DND-41 (cell line): ENCODE results near the gene LYL1.

ENCODE experiments used
- ATAC-seq: fragments of 200-7000 bp; cut with Tn5 transposase; 3 replicates; pipeline ENCODE4 v1.9.1; 2021; ENCODE audit warnings: low read depth; ENCODE audit not compliant: insufficient read depth
- DNase-seq: peaks from one replicate; pipeline ENCODE4 v3.0.0-alpha.2; 2020
- H2AFZ ChIP-seq: 2 replicates; pipeline ENCODE4 v1.6.0; 2012; ENCODE audit warnings: low read depth, low read length
- H3K27ac ChIP-seq: 2 replicates; pipeline ENCODE4 v1.5.1; 2012; ENCODE audit warnings: low read length, inconsistent platforms
- H3K27me3 ChIP-seq: fragments of 200-600 bp; sonication (generic); 2 replicates; pipeline ENCODE4 v1.6.0; 2012; ENCODE audit warnings: low read length, mild to moderate bottlenecking, inconsistent platforms; ENCODE audit not compliant: insufficient read depth, poor library complexity
- H3K36me3 ChIP-seq: 2 replicates; pipeline ENCODE4 v1.5.1; 2012; ENCODE audit warnings: low read length, inconsistent platforms; ENCODE audit not compliant: insufficient read depth
- H3K4me1 ChIP-seq: 2 replicates; pipeline ENCODE4 v1.5.1; 2012; ENCODE audit warnings: mild to moderate bottlenecking, low read length; ENCODE audit not compliant: insufficient read depth
- H3K4me2 ChIP-seq: 2 replicates; pipeline ENCODE4 v1.6.0; 2012; ENCODE audit warnings: mild to moderate bottlenecking, moderate library complexity, low read length, inconsistent platforms; ENCODE audit not compliant: insufficient read depth
- H3K4me3 ChIP-seq, 2 experiments: fragments of 200-600 bp in 1 of 2; shearing (Covaris generic) in 1 of 2; 2 replicates each; pipeline ENCODE4 v1.5.1; 2012 to 2016; ENCODE audit warnings: inconsistent platforms in 2 of 2, low read length in 2 of 2, mild to moderate bottlenecking in 2 of 2, low read depth in 1 of 2, moderate library complexity in 1 of 2
- H3K79me2 ChIP-seq: 2 replicates; pipeline ENCODE4 v1.6.0; 2012; ENCODE audit warnings: low read length, inconsistent platforms; ENCODE audit not compliant: insufficient read depth
- H3K9ac ChIP-seq: 2 replicates; pipeline ENCODE4 v1.6.0; 2012; ENCODE audit warnings: low read depth, mild to moderate bottlenecking, inconsistent platforms, low read length, moderate library complexity
- H3K9me3 ChIP-seq: 2 replicates; pipeline ENCODE4 v1.5.1; 2012; ENCODE audit warnings: low read length, moderate library complexity, mild to moderate bottlenecking, inconsistent platforms; ENCODE audit not compliant: insufficient read depth, severe bottlenecking
- H4K20me1 ChIP-seq: 2 replicates; pipeline ENCODE4 v1.6.0; 2012; ENCODE audit warnings: low read length; ENCODE audit not compliant: insufficient read depth
- EZH2 ChIP-seq: IDR thresholded peaks from 3 replicates; pipeline ENCODE4 v1.6.1; 2012; ENCODE audit warnings: borderline replicate concordance, low read depth, mild to moderate bottlenecking, moderate library complexity, low read length, inconsistent platforms; ENCODE audit not compliant: severe bottlenecking
- TF ChIP-seq, protein P1 (sequence below): IDR thresholded peaks from 2 replicates; pipeline ENCODE4 v1.5.1; 2012; ENCODE audit warnings: borderline replicate concordance, low read length, moderate library complexity, mild to moderate bottlenecking; ENCODE audit not compliant: poor library complexity, severe bottlenecking; ENCODE audit errors: extremely low read depth

The LYL1 gene

DNA sequence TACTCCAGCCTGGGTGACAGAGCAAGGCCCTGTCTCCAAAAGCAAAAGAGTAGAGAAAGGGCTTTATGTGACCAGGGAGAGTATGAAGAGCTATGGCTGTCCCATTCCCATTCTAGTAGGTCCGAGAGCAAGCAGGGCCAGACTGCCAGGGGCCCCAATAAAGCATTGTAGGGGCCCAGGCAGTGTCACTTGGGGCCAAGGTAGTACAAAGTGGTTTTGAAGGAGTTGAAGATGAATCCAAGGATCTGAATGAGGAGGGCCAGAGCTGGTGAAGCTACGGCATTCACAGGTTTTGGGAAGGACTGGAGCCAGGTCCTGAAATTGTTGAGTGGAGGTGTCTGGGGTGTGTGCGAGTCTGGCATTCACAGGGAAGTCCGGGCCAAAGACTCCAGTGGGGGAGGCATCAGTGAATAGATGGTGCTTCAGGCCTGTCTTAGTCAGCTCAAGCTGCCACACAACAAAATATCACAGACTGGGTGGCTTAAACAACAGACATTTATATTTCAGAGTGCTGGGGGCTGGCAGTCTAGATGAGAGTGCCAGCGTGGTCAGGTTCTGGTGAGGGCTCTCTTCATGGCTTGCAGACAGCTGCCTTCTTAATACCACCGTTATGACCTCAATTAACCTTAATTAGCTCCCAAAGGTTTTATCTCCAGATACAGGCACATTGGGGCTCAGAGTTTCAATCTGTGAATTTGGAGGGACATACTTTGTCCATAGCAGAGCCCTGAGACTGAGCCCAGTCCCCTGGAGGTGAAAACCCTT is 25.3 kb upstream of the LYL1 start:
- Histone ChIP-seq H3K4me2 (no peak overlapping the region), H3K36me3 (peaks cover 40% of the 10 kb centered on the region), H3K4me3 (no peak overlapping the region), H2AFZ (no peak overlapping the region), H3K27me3 (no peaks in the 10 kb centered on the region), H3K79me2 (peaks cover 93% of the 10 kb centered on the region), H3K9ac (no peak overlapping the region), H3K27ac (no peak overlapping the region), H3K9me3 (no peaks in the 10 kb centered on the region), H4K20me1 (peaks cover 75% of the 10 kb centered on the region), H3K4me1 (no peaks in the 10 kb centered on the region)
- ATAC-seq (no peak), DNase-seq (no peak)
- TF ChIP-seq, protein P1, sequence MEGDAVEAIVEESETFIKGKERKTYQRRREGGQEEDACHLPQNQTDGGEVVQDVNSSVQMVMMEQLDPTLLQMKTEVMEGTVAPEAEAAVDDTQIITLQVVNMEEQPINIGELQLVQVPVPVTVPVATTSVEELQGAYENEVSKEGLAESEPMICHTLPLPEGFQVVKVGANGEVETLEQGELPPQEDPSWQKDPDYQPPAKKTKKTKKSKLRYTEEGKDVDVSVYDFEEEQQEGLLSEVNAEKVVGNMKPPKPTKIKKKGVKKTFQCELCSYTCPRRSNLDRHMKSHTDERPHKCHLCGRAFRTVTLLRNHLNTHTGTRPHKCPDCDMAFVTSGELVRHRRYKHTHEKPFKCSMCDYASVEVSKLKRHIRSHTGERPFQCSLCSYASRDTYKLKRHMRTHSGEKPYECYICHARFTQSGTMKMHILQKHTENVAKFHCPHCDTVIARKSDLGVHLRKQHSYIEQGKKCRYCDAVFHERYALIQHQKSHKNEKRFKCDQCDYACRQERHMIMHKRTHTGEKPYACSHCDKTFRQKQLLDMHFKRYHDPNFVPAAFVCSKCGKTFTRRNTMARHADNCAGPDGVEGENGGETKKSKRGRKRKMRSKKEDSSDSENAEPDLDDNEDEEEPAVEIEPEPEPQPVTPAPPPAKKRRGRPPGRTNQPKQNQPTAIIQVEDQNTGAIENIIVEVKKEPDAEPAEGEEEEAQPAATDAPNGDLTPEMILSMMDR: no peak
- no peak for TF ChIP-seq EZH2

DNA sequence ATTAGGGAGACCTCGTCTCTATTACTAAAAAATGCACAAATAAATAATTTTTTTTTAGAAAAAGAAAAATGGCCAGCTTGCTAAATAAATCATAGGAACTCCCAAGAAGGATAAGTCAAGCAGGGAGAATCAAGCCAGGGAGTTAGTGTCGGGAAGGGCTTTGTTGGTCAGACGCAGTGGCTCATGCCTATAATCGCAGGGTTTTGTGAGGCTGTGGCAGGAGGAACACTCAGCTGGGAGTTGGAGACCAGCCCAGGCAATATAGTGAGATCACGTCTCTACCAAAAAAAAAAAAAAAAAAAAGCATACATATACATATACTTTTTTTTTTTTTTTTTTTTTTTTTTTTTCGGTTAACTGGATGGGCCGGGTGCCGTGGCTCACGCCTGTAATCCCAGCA is 24.4 kb upstream of the LYL1 start:
- no peak overlapping the region for H3K27ac ChIP-seq
- H3K4me1 ChIP-seq: no peaks in the 10 kb centered on the region
- H3K9ac ChIP-seq: no peak overlapping the region
- peaks cover 93% of the 10 kb centered on the region for H3K79me2 ChIP-seq
- DNase-seq: no peak
- H4K20me1 ChIP-seq: peaks cover 76% of the 10 kb centered on the region
- H3K36me3 ChIP-seq: peaks cover 42% of the 10 kb centered on the region
- no peak overlapping the region for H3K4me3 ChIP-seq
- H3K9me3 ChIP-seq: no peaks in the 10 kb centered on the region
- TF ChIP-seq, protein P1: no peak
- TF ChIP-seq EZH2: no peak
- no peak for ATAC-seq
- H2AFZ ChIP-seq: no peak overlapping the region
- H3K4me2 ChIP-seq: no peak overlapping the region
- H3K27me3 ChIP-seq: no peaks in the 10 kb centered on the region

DNA sequence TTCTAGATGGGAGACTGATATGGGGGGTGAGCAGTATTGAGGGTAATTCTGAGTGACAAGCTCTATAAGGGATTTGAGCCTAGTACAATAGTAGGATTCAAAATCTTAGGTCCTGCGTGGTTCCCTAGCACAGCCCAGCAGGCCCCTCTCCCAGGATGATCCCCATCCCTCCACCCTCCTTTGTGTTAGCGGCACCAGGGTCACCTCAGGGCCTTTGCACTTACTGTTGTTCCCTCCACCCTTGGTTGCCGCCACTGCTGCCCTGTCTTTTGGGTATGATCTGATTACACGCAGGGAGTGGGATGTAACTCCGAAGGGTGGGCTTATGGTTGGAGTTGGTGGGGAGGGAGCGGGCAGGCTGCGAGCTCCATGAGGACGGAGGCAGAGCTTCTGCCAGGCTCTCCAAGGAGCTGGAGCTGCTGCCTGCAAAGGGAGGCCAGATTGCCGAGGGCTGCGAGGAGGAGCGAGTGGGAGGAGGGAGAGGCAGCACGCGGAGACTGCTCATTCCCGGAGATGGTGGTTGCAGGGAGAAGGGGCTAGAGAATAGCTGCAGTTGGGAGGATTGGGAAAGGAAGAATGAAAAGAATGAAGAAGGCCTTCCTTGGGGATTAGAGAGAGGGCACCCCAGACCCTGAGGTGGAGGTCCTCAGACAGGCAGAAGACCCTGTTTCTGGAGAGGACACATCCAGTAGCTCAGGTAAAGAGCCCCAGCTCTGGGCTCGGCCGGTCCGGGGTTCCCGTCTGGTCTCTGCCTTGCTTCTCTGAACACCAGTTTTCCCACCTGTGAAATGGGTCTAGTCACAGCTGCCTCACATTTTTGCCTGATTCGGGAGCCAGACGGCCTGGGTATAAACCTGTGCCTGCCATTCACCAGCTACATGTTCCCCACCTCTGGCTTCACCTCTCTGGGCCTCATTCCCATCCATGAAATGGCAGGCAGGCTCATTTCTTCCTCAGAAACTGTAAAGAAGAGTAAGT is 20.6 kb upstream of the LYL1 start:
- no peak for TF ChIP-seq EZH2
- TF ChIP-seq, protein P1: no peak
- no peak for DNase-seq
- Histone ChIP-seq H3K9ac (no peak overlapping the region), H2AFZ (no peak overlapping the region), H3K4me3 (no peak overlapping the region), H4K20me1 (peaks cover 74% of the 10 kb centered on the region), H3K9me3 (no peaks in the 10 kb centered on the region), H3K4me1 (peaks cover 23% of the 10 kb centered on the region), H3K27ac (no peak overlapping the region), H3K4me2 (no peak overlapping the region), H3K79me2 (peaks cover 96% of the 10 kb centered on the region), H3K36me3 (peaks cover 59% of the 10 kb centered on the region), H3K27me3 (no peaks in the 10 kb centered on the region)
- no peak for ATAC-seq
